Measurements from ENCODE around the gene SMC3.
A peak's percentile ranks its signal among the peaks of the same experiment; 100 is the strongest.

SMC3 gene

DNA sequence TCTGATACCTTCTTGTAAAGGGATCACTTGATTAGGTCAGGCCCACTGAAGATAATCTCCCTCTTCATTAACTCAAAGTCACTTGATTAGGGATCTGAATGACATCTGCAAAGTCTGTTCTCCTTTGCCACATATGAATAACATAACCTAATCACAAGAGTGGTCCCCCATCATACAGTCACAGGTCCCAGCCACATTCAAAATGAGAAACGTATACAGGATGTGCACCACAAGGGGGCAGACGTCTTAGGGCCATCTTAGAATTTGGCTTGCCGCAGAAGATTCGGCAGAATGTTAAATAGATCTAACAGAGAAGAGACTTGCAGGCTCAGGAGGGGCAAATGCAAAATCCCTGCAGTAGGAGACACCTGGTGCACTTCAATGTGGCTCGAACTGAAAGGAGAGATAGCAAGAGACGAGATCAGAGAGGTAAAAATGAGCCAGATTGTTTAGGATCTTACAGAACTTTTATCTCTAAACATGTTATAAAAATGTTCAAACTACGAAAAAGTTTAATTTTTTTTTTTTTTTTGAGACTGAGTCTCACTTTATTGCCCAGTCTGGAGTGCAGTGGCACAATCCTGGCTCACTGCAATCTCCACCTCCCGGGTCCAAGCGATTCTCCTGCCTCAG, 10.4 kb upstream of the SMC3 start:
- TF ChIP-seq, protein P1, sequence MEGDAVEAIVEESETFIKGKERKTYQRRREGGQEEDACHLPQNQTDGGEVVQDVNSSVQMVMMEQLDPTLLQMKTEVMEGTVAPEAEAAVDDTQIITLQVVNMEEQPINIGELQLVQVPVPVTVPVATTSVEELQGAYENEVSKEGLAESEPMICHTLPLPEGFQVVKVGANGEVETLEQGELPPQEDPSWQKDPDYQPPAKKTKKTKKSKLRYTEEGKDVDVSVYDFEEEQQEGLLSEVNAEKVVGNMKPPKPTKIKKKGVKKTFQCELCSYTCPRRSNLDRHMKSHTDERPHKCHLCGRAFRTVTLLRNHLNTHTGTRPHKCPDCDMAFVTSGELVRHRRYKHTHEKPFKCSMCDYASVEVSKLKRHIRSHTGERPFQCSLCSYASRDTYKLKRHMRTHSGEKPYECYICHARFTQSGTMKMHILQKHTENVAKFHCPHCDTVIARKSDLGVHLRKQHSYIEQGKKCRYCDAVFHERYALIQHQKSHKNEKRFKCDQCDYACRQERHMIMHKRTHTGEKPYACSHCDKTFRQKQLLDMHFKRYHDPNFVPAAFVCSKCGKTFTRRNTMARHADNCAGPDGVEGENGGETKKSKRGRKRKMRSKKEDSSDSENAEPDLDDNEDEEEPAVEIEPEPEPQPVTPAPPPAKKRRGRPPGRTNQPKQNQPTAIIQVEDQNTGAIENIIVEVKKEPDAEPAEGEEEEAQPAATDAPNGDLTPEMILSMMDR (conservative IDR thresholded peaks at IDR 0.05; ENCODE audit: low read depth, low read length) = peak; percentile 69
- Histone ChIP-seq H3K79me2 (ENCODE audit: insufficient read depth, low read depth) (no peaks in the 10 kb centered on the region), H3K9ac (no peak overlapping the region), H3K4me2 (no peak overlapping the region), H2AFZ (ENCODE audit: low read depth) (no peak overlapping the region), H3K36me3 (ENCODE audit: insufficient read depth) (no peaks in the 10 kb centered on the region), H3K27ac (no peak overlapping the region), H3K27me3 (ENCODE audit: insufficient read depth, low read depth) (no peaks in the 10 kb centered on the region), H3K4me1 (ENCODE audit: low read depth, poor library complexity, severe bottlenecking) (peaks cover 6% of the 10 kb centered on the region), H3K4me3 (IDR thresholded peaks at IDR 0.05; ENCODE audit: insufficient read depth, low read depth, low read length) (no peak overlapping the region), H4K20me1 (ENCODE audit: insufficient read depth) (no peaks in the 10 kb centered on the region)

DNA sequence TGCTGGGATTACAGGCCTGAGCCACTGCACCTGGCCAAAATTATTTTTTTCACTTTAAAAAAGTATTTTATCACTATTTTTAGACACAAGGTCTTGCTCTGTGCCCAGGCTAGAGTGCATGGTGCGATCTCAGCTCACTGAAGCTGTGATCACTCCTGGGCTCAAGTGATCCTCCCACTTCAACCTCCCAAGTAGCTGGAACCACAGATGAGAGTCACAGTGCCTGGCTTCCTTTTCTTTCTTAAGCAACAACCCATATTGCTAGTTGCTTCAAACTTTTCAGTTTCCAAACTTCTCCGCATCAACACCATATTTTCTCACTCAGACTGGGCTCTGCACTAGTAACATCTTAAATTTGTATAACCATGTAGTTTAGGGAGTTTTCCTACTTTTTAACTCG, 9.5 kb upstream of the SMC3 start:
- no peaks in the 10 kb centered on the region for H3K79me2 ChIP-seq (ENCODE audit: insufficient read depth, low read depth)
- peaks cover 6% of the 10 kb centered on the region for H3K4me1 ChIP-seq (ENCODE audit: low read depth, poor library complexity, severe bottlenecking)
- H3K9ac ChIP-seq = no peak overlapping the region
- H2AFZ ChIP-seq (ENCODE audit: low read depth) = no peak overlapping the region
- no peak overlapping the region for H3K4me2 ChIP-seq
- no peaks in the 10 kb centered on the region for H3K36me3 ChIP-seq (ENCODE audit: insufficient read depth)
- H3K4me3 ChIP-seq (IDR thresholded peaks at IDR 0.05; ENCODE audit: insufficient read depth, low read depth, low read length) = no peak overlapping the region
- H4K20me1 ChIP-seq (ENCODE audit: insufficient read depth) = no peaks in the 10 kb centered on the region
- H3K27me3 ChIP-seq (ENCODE audit: insufficient read depth, low read depth) = no peaks in the 10 kb centered on the region
- TF ChIP-seq, protein P1 (conservative IDR thresholded peaks at IDR 0.05; ENCODE audit: low read depth, low read length) = no peak
- no peak overlapping the region for H3K27ac ChIP-seq

DNA sequence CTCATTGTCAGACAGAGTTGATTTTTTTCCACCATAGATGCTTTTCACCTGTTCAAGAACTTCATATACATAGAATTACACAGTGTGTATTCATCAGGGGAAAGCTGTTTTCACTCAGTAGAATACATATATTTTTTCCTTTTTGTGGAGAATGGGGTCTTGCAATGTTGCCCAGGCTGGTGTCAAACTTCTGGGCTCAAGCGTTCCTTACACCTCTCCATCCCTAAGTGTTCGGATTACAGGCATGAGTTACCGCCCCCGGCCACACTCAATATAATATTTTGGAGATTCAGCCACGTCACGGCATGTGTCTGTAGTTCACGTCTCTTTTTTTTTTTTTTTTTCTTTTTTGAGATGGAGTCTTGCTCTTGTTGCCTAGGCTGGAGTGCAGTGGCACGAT, 7.5 kb upstream of the SMC3 start:
- TF ChIP-seq, protein P1 (conservative IDR thresholded peaks at IDR 0.05; ENCODE audit: low read depth, low read length) = no peak
- Histone ChIP-seq H3K27ac (no peak overlapping the region), H4K20me1 (ENCODE audit: insufficient read depth) (no peaks in the 10 kb centered on the region), H3K79me2 (ENCODE audit: insufficient read depth, low read depth) (no peaks in the 10 kb centered on the region), H2AFZ (ENCODE audit: low read depth) (no peak overlapping the region), H3K4me2 (no peak overlapping the region), H3K4me1 (ENCODE audit: low read depth, poor library complexity, severe bottlenecking) (peaks cover 6% of the 10 kb centered on the region), H3K9ac (no peak overlapping the region), H3K4me3 (IDR thresholded peaks at IDR 0.05; ENCODE audit: insufficient read depth, low read depth, low read length) (no peak overlapping the region), H3K36me3 (ENCODE audit: insufficient read depth) (no peaks in the 10 kb centered on the region), H3K27me3 (ENCODE audit: insufficient read depth, low read depth) (no peaks in the 10 kb centered on the region)

DNA sequence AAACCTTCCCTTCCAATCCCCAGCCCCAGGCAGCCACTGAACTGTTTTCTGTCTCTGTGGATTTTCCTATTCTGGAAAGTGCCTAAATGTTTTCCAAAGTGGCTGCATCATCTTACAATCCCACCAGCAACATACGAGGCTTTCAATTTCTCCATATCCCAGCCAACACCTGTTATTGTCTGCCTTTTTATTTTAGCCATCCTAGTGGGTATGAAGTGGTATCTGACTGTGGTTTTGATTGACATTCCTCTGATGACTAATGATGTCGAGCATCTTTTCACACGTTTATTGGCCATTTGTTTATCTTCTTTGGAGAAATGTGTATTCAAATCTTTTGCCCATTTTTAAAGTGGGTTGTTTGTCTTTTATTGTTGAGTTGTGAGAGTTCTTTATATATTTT, 6.2 kb upstream of the SMC3 start:
- peaks cover 7% of the 10 kb centered on the region for H3K4me1 ChIP-seq (ENCODE audit: low read depth, poor library complexity, severe bottlenecking)
- no peak overlapping the region for H3K4me2 ChIP-seq
- no peaks in the 10 kb centered on the region for H4K20me1 ChIP-seq (ENCODE audit: insufficient read depth)
- no peak overlapping the region for H3K9ac ChIP-seq
- TF ChIP-seq, protein P1 (conservative IDR thresholded peaks at IDR 0.05; ENCODE audit: low read depth, low read length) = no peak
- no peaks in the 10 kb centered on the region for H3K79me2 ChIP-seq (ENCODE audit: insufficient read depth, low read depth)
- H2AFZ ChIP-seq (ENCODE audit: low read depth) = no peak overlapping the region
- H3K36me3 ChIP-seq (ENCODE audit: insufficient read depth) = no peaks in the 10 kb centered on the region
- no peaks in the 10 kb centered on the region for H3K27me3 ChIP-seq (ENCODE audit: insufficient read depth, low read depth)
- H3K27ac ChIP-seq = no peak overlapping the region
- H3K4me3 ChIP-seq (IDR thresholded peaks at IDR 0.05; ENCODE audit: insufficient read depth, low read depth, low read length) = no peak overlapping the region

All from KMS-11 (cell line).